H9 (cell line): ENCODE results near the gene ST3GAL6. TPM values are rescaled to one million over a fixed set of nuclear protein-coding genes. Genes with fewer than 3 reads are reported as not detected.

Experiments used
- DNase-seq: peaks from one replicate; pipeline ENCODE4 v3.0.0-alpha.2; 2017
- H2AFZ ChIP-seq: one replicate; pipeline ENCODE4 v1.6.1; 2013; ENCODE audit warnings: mild to moderate bottlenecking, low read length, control low read depth, moderate library complexity
- H2AK5ac ChIP-seq: 2 replicates; pipeline ENCODE4 v1.6.1; 2013; ENCODE audit warnings: low read length, control low read depth, mixed read lengths; ENCODE audit not compliant: insufficient read length
- H2BK120ac ChIP-seq: one replicate; pipeline ENCODE4 v1.6.1; 2013; ENCODE audit warnings: low read depth, mild to moderate bottlenecking, low read length, control low read depth, inconsistent platforms; ENCODE audit not compliant: poor library complexity, severe bottlenecking
- H2BK12ac ChIP-seq: 2 replicates; pipeline ENCODE4 v1.6.1; 2013; ENCODE audit warnings: low read length, control low read depth, mixed read lengths, low read depth; ENCODE audit not compliant: insufficient read length
- H2BK15ac ChIP-seq: 2 replicates; pipeline ENCODE4 v1.6.1; 2013; ENCODE audit warnings: low read depth, low read length, control low read depth
- H2BK20ac ChIP-seq: one replicate; pipeline ENCODE4 v1.6.1; 2013; ENCODE audit warnings: low read depth, mild to moderate bottlenecking, low read length, control low read depth, inconsistent platforms; ENCODE audit not compliant: poor library complexity, severe bottlenecking
- H2BK5ac ChIP-seq: 2 replicates; pipeline ENCODE4 v1.6.1; 2013; ENCODE audit warnings: low read length, control low read depth, mixed read lengths; ENCODE audit not compliant: insufficient read length
- H3K14ac ChIP-seq: 2 replicates; pipeline ENCODE4 v1.6.1; 2013; ENCODE audit warnings: low read length, control low read depth; ENCODE audit not compliant: insufficient read depth
- H3K18ac ChIP-seq: 2 replicates; pipeline ENCODE4 v1.6.1; 2013; ENCODE audit warnings: low read depth, mild to moderate bottlenecking, mixed read lengths, low read length, control low read depth; ENCODE audit not compliant: insufficient read length
- H3K23ac ChIP-seq: 2 replicates; pipeline ENCODE4 v1.6.1; 2013; ENCODE audit warnings: low read length, control low read depth, mixed read lengths, low read depth; ENCODE audit not compliant: insufficient read length
- H3K23me2 ChIP-seq: 2 replicates; pipeline ENCODE4 v1.6.1; 2013; ENCODE audit warnings: low read depth, mild to moderate bottlenecking, mixed read lengths, low read length, control low read depth; ENCODE audit not compliant: insufficient read length, poor library complexity, severe bottlenecking
- H3K27ac ChIP-seq: 2 replicates; pipeline ENCODE4 v1.5.1; 2013; ENCODE audit warnings: low read length, control low read depth, mixed read lengths, low read depth; ENCODE audit not compliant: insufficient read length
- H3K27me3 ChIP-seq: 2 replicates; pipeline ENCODE4 v1.6.1; 2013; ENCODE audit warnings: low read length, control low read depth, inconsistent platforms; ENCODE audit not compliant: insufficient read depth
- H3K4ac ChIP-seq: 2 replicates; pipeline ENCODE4 v1.6.1; 2013; ENCODE audit warnings: low read depth, mild to moderate bottlenecking, control low read depth, inconsistent platforms, low read length, moderate library complexity
- H3K4me1 ChIP-seq: 2 replicates; pipeline ENCODE4 v1.6.1; 2013; ENCODE audit warnings: low read length, control low read depth, inconsistent platforms; ENCODE audit not compliant: insufficient read depth
- H3K4me2 ChIP-seq: 2 replicates; pipeline ENCODE4 v1.6.1; 2013; ENCODE audit warnings: low read length, control low read depth, mixed read lengths; ENCODE audit not compliant: insufficient read length, insufficient read depth
- H3K56ac ChIP-seq: 2 replicates; pipeline ENCODE4 v1.6.1; 2013; ENCODE audit warnings: low read depth, mild to moderate bottlenecking, mixed read lengths, low read length, control low read depth; ENCODE audit not compliant: insufficient read length
- H3K79me1 ChIP-seq: 2 replicates; pipeline ENCODE4 v1.6.1; 2013; ENCODE audit warnings: low read depth, mild to moderate bottlenecking, moderate library complexity, low read length, control low read depth, inconsistent platforms; ENCODE audit not compliant: insufficient read depth, poor library complexity, severe bottlenecking
- H3K79me2 ChIP-seq: 2 replicates; pipeline ENCODE4 v1.6.1; 2013; ENCODE audit warnings: low read length, control low read depth, inconsistent platforms; ENCODE audit not compliant: insufficient read depth
- H3K9ac ChIP-seq: 2 replicates; pipeline ENCODE4 v1.6.1; 2013; ENCODE audit warnings: low read length, control low read depth, mixed read lengths; ENCODE audit not compliant: insufficient read length; ENCODE audit errors: extremely low read depth
- H3K9me3 ChIP-seq: one replicate; pipeline ENCODE4 v1.6.1; 2013; ENCODE audit warnings: low read depth, low read length, inconsistent platforms; ENCODE audit not compliant: control insufficient read depth
- H3T11ph ChIP-seq: one replicate; pipeline ENCODE4 v1.6.1; 2013; ENCODE audit warnings: mild to moderate bottlenecking, low read length, control low read depth, inconsistent platforms
- H4K20me1 ChIP-seq: one replicate; pipeline ENCODE4 v1.6.1; 2013; ENCODE audit not compliant: control insufficient read depth, insufficient read length, insufficient read depth
- H4K5ac ChIP-seq: 2 replicates; pipeline ENCODE4 v1.6.1; 2013; ENCODE audit warnings: low read depth, mild to moderate bottlenecking, mixed read lengths, low read length, control low read depth; ENCODE audit not compliant: insufficient read length
- H4K8ac ChIP-seq: replicated peaks from 2 replicates; pipeline ENCODE4 v1.6.1; 2013; ENCODE audit warnings: low read length, control low read depth, mixed read lengths, low read depth; ENCODE audit not compliant: insufficient read length
- H4K91ac ChIP-seq: 2 replicates; pipeline ENCODE4 v1.6.1; 2013; ENCODE audit warnings: low read depth, mild to moderate bottlenecking, moderate library complexity, mixed read lengths, low read length, control low read depth; ENCODE audit not compliant: insufficient read length
- H3K27ac Mint-ChIP-seq, 3 experiments: 2 replicates in 2 of 3; 3 replicates in 1 of 3; pipeline ENCODE4 v1.8.0; 2020 to 2021; ENCODE audit warnings: mixed read lengths in 3 of 3, mild to moderate bottlenecking in 1 of 3, moderate library complexity in 1 of 3
- H3K27me3 Mint-ChIP-seq: 2 replicates; pipeline ENCODE4 v1.8.0; 2021; ENCODE audit warnings: low read depth, mild to moderate bottlenecking, moderate library complexity, mixed read lengths
- H3K36me3 Mint-ChIP-seq, 3 experiments: 2 replicates in 2 of 3; 3 replicates in 1 of 3; pipeline ENCODE4 v1.8.0; 2020 to 2021; ENCODE audit warnings: low read depth in 3 of 3, mixed read lengths in 3 of 3; ENCODE audit not compliant: insufficient read depth in 1 of 3
- H3K4me1 Mint-ChIP-seq, 2 experiments: 2 replicates each; pipeline ENCODE4 v1.8.0; 2020; ENCODE audit warnings: mixed read lengths in 2 of 2
- H3K4me3 Mint-ChIP-seq, 2 experiments: 2 replicates in 1 of 2; 3 replicates in 1 of 2; pipeline ENCODE4 v1.8.0; 2020 to 2021; ENCODE audit warnings: mild to moderate bottlenecking in 2 of 2, mixed read lengths in 2 of 2, moderate library complexity in 1 of 2
- H3K9me3 Mint-ChIP-seq, 2 experiments: 2 replicates in 1 of 2; 3 replicates in 1 of 2; pipeline ENCODE4 v1.8.0; 2020; ENCODE audit warnings: mild to moderate bottlenecking in 2 of 2, mixed read lengths in 2 of 2, moderate library complexity in 1 of 2
- WGBS: extraction: QIAGEN DNeasy Blood & Tissue Kit; methylation state at CpG from one replicate; pipeline ENCODE4 v1.1.7; 2013; ENCODE audit warnings: missing lambda C conversion rate, low lambda C conversion rate, mixed read lengths; ENCODE audit not compliant: insufficient read length; ENCODE audit errors: extremely low coverage; 5-methylcytosine and 5-hydroxymethylcytosine counted together
- total RNA-seq: library from RNA; stranded (reverse); gene quantifications from 2 replicates; pipeline ENCODE4 v1.2.1, GENCODE V29; 2021
- TF ChIP-seq, protein P1 (sequence below): fragments of 200-600 bp; sonication (generic); conservative IDR thresholded peaks from 3 replicates; pipeline ENCODE4 v1.8.0; 2021; ENCODE audit warnings: antibody characterized with exemption, mild to moderate bottlenecking

ST3GAL6 gene
- total RNA-seq, 1 experiment from 2014 or later = 6.4 TPM

- no peak overlapping the region for H3K27ac ChIP-seq
- H3K4me2 ChIP-seq = no peak overlapping the region
- H2BK15ac ChIP-seq = no peak overlapping the region
- H3K27ac Mint-ChIP-seq = no peak overlapping the region; a peak in 1 of 7 replicates
- no peak overlapping the region for H3K4ac ChIP-seq
- H3K4me3 Mint-ChIP-seq = no peak overlapping the region
- no peaks in the 10 kb centered on the region for H4K20me1 ChIP-seq
- H4K91ac ChIP-seq = no peak overlapping the region
- H4K5ac ChIP-seq = no peak overlapping the region
- no peak overlapping the region for H2BK120ac ChIP-seq
- H3K9me3 ChIP-seq = no peaks in the 10 kb centered on the region
- no peaks in the 10 kb centered on the region for H3K27me3 ChIP-seq
- H3K27me3 Mint-ChIP-seq = no peaks in the 10 kb centered on the region
- no peak overlapping the region for H2BK5ac ChIP-seq
- H3K9ac ChIP-seq = no peak overlapping the region
- H2BK20ac ChIP-seq = no peak overlapping the region
- TF ChIP-seq, protein P1, sequence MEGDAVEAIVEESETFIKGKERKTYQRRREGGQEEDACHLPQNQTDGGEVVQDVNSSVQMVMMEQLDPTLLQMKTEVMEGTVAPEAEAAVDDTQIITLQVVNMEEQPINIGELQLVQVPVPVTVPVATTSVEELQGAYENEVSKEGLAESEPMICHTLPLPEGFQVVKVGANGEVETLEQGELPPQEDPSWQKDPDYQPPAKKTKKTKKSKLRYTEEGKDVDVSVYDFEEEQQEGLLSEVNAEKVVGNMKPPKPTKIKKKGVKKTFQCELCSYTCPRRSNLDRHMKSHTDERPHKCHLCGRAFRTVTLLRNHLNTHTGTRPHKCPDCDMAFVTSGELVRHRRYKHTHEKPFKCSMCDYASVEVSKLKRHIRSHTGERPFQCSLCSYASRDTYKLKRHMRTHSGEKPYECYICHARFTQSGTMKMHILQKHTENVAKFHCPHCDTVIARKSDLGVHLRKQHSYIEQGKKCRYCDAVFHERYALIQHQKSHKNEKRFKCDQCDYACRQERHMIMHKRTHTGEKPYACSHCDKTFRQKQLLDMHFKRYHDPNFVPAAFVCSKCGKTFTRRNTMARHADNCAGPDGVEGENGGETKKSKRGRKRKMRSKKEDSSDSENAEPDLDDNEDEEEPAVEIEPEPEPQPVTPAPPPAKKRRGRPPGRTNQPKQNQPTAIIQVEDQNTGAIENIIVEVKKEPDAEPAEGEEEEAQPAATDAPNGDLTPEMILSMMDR = no peak
- no peak for DNase-seq
- H2AFZ ChIP-seq = no peak overlapping the region
- H3K79me2 ChIP-seq = no peaks in the 10 kb centered on the region
- no peak overlapping the region for H3T11ph ChIP-seq
- no CpG with 5 or more reads among the region's 4 CpGs for WGBS
- no peaks in the 10 kb centered on the region for H3K23me2 ChIP-seq
- no peaks in the 10 kb centered on the region for H3K9me3 Mint-ChIP-seq
- H3K4me1 ChIP-seq = no peaks in the 10 kb centered on the region
- no peak overlapping the region for H3K14ac ChIP-seq
- peaks cover 22 to 39% of the 10 kb centered on the region in 2 experiments for H3K4me1 Mint-ChIP-seq
- no peak overlapping the region for H4K8ac ChIP-seq
- H2BK12ac ChIP-seq = no peak overlapping the region
- no peaks in the 10 kb centered on the region for H3K36me3 Mint-ChIP-seq
- H3K18ac ChIP-seq = no peak overlapping the region
- H3K23ac ChIP-seq = no peak overlapping the region
- H3K56ac ChIP-seq = no peak overlapping the region
- H3K79me1 ChIP-seq = no peaks in the 10 kb centered on the region
- no peak overlapping the region for H2AK5ac ChIP-seq
Observed at GRCh38 chr3:98764472-98764884, 1.3 kb downstream of the ST3GAL6 start.
